HepG2 (cell line): ENCODE measurements around the gene SLC35B1. TPM values are rescaled to one million over a fixed set of nuclear protein-coding genes. Genes with fewer than 3 reads are reported as not detected.

Source experiments
- BORCS8-MEF2B ChIP-seq: sonication (generic); formaldehyde crosslinking; IDR thresholded peaks from 2 replicates; pipeline ENCODE4 v1.8.0; 2022; ENCODE audit warnings: mild to moderate bottlenecking, missing genetic modification reagents
- CAMTA2 ChIP-seq: sonication (generic); formaldehyde crosslinking; IDR thresholded peaks from 2 replicates; pipeline ENCODE4 v1.4.0; 2020; ENCODE audit warnings: mild to moderate bottlenecking, missing genetic modification reagents, borderline replicate concordance
- CBX2 ChIP-seq, 2 experiments: fragments of 200-600 bp in 1 of 2; sonication (generic); formaldehyde crosslinking in 1 of 2; IDR thresholded peaks; 2 replicates each; pipeline versions ENCODE4 v1.7.0 to v1.8.1; 2018 to 2022; ENCODE audit warnings: low read depth in 2 of 2, low read length in 1 of 2, mild to moderate bottlenecking in 1 of 2, missing genetic modification reagents in 1 of 2
- ETV5 ChIP-seq: IDR thresholded peaks from 2 replicates; pipeline ENCODE4 v1.6.1; 2018; ENCODE audit warnings: missing biosample characterization, missing genetic modification reagents, inconsistent platforms, borderline replicate concordance
- GFI1 ChIP-seq: sonication (generic); formaldehyde crosslinking; IDR thresholded peaks from 2 replicates; pipeline ENCODE4 v1.5.0; 2020; ENCODE audit warnings: missing genetic modification reagents, mild to moderate bottlenecking, borderline replicate concordance
- HDAC6 ChIP-seq: fragments of 200-600 bp; sonication (generic); IDR thresholded peaks from 2 replicates; pipeline ENCODE4 v1.7.0; 2017; ENCODE audit warnings: mild to moderate bottlenecking, antibody characterized with exemption, low read length, low read depth
- HOXA7 ChIP-seq: sonication (generic); formaldehyde crosslinking; IDR thresholded peaks from 2 replicates; pipeline ENCODE4 v1.8.1; 2022; ENCODE audit warnings: mild to moderate bottlenecking, missing genetic modification reagents, moderate library complexity
- MLLT10 ChIP-seq: sonication (generic); formaldehyde crosslinking; IDR thresholded peaks from 2 replicates; pipeline ENCODE4 v1.4.0; 2020; ENCODE audit warnings: missing genetic modification reagents
- MTA3 ChIP-seq: sonication (generic); formaldehyde crosslinking; IDR thresholded peaks from 2 replicates; pipeline ENCODE4 v1.4.0; 2020; ENCODE audit warnings: missing genetic modification reagents
- POLR2A ChIP-seq, 2 experiments: IDR thresholded peaks; 2 replicates each; pipeline ENCODE4 v1.6.1; 2011; ENCODE audit warnings: low read depth in 2 of 2, low read length in 2 of 2, mild to moderate bottlenecking in 1 of 2, moderate library complexity in 1 of 2; ENCODE audit not compliant: insufficient read depth in 1 of 2
- RBAK ChIP-seq: sonication (generic); formaldehyde crosslinking; IDR thresholded peaks from 2 replicates; pipeline ENCODE4 v1.5.1; 2020; ENCODE audit warnings: mild to moderate bottlenecking, missing genetic modification reagents
- THYN1 ChIP-seq: sonication (generic); formaldehyde crosslinking; IDR thresholded peaks from 2 replicates; pipeline ENCODE4 v1.8.1; 2023; ENCODE audit warnings: low read depth, mild to moderate bottlenecking, moderate library complexity, missing genetic modification reagents, borderline replicate concordance
- YEATS4 ChIP-seq: sonication (generic); formaldehyde crosslinking; IDR thresholded peaks from 2 replicates; pipeline ENCODE4 v1.4.0; 2020; ENCODE audit warnings: missing genetic modification reagents, borderline replicate concordance
- ZNF33A ChIP-seq: sonication (generic); formaldehyde crosslinking; IDR thresholded peaks from 2 replicates; pipeline ENCODE4 v1.5.1; 2020; ENCODE audit warnings: missing genetic modification reagents, mild to moderate bottlenecking, moderate library complexity, borderline replicate concordance
- ZNF383 ChIP-seq: sonication (generic); formaldehyde crosslinking; IDR thresholded peaks from 2 replicates; pipeline ENCODE4 v1.4.0; 2020; ENCODE audit warnings: missing genetic modification reagents, mild to moderate bottlenecking, borderline replicate concordance
- ZNF660 ChIP-seq: sonication (generic); formaldehyde crosslinking; IDR thresholded peaks from 2 replicates; pipeline ENCODE4 v1.5.1; 2020; ENCODE audit warnings: mild to moderate bottlenecking, low read depth, missing genetic modification reagents, borderline replicate concordance
- polyA plus RNA-seq, 8 experiments: library from polyadenylated mRNA; depleted of rRNA in 3 of 8; stranded (reverse) in 7 of 8; unstranded in 1 of 8; fragments of >200 nt; fragmentation: Illumina TruSeq in 4 of 8; extraction: Trizol in 4 of 8; gene quantifications; 2 replicates each; pipeline versions ENCODE4 v1.2.1 to v1.2.3, GENCODE V29; 2011 to 2016; ENCODE audit warnings: low read depth in 4 of 8, missing spikeins in 1 of 8, mixed read lengths in 1 of 8; ENCODE audit not compliant: insufficient read depth in 1 of 8
- total RNA-seq, 5 experiments: library from RNA; depleted of rRNA; stranded (reverse); fragments of >200 nt; fragmentation: Illumina TruSeq; extraction: Trizol; gene quantifications; 2 replicates each; pipeline ENCODE4 v1.2.3, GENCODE V29; 2016; ENCODE audit warnings: low read depth in 1 of 5
- TF ChIP-seq, protein P1 (sequence below): sonication (generic); formaldehyde crosslinking; IDR thresholded peaks from 2 replicates; pipeline ENCODE4 v1.4.0; 2020; ENCODE audit warnings: missing genetic modification reagents
- TF ChIP-seq, protein P2 (sequence below): sonication (generic); formaldehyde crosslinking; IDR thresholded peaks from 2 replicates; pipeline ENCODE4 v1.4.0; 2020; ENCODE audit warnings: mild to moderate bottlenecking, missing genetic modification reagents
- TF ChIP-seq, protein P3 (sequence below): sonication (generic); formaldehyde crosslinking; conservative IDR thresholded peaks from 2 replicates; pipeline ENCODE4 v1.4.0; 2020; ENCODE audit warnings: missing genetic modification reagents
- TF ChIP-seq, protein P4 (sequence below): sonication (generic); formaldehyde crosslinking; IDR thresholded peaks from 2 replicates; pipeline ENCODE4 v1.4.0; 2020; ENCODE audit warnings: missing genetic modification reagents

The SLC35B1 gene
- total and polyA plus RNA-seq, 2 of the 13 experiments (the other 11 are each of a cell fraction or from before 2014, with no cell fraction given) = 99.6 to 113 TPM

DNA sequence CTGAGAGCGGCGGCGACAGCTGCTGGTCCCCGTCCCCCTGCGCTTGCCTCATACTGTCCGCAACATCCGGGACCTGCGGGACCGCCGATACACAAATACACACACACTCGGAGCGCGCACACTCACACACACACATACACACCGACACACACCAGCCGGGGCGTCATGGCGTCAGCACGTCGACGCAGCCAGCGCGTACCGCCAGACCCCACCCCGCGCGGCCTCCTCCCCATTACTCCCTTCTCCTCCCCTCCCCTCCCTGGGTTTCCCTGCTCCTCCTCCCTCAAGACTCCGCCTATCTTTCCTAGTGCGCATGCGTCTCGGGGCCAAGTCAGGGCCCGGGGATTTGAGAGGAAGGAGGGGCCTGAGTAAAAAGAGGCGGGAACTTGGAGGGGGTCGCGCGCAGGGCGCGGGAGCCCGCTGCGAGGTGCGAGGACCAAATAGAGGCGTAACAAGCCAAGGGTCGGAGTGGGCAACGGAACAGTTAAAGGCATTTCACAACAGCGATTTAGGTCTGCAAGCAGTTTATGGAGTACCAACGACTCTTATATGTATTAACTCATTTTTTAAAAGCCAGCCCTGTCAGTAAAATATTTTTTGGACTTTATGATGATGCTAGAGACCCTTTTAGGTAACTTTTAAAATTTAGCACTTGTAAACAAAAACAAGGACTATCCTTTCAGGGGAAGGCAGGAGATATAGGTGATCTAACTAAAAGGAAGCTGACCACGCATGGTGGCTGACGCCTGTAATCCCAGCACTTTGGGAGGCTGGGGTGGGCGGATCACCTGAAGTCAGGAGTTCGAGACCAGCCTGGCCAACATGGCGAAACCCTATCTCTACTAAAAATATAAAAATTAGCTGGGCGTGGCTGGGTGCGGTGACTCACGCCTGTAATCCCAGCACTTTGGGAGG is 29.6 kb downstream of the SLC35B1 start, which contains the start of gene SPOP (continued):
- TF ChIP-seq HOXA7 (CRISPR knock-in tag) (peak; percentile 73), MLLT10 (CRISPR knock-in tag) (no peak), RBAK (CRISPR knock-in tag) (no peak), CBX2 (IDR thresholded peaks at IDR 0.05; ENCODE audit: low read depth, low read length) (no peak), CBX2 (CRISPR knock-in tag; IDR thresholded peaks at IDR 0.05; ENCODE audit: low read depth) (peak; percentile 40; the same call in 1 of the 2 replicates), ZNF33A (CRISPR knock-in tag) (no peak), THYN1 (CRISPR knock-in tag) (peak; percentile 87; the same call in 1 of the 2 replicates), ETV5 (CRISPR knock-in tag) (peak; percentile 80), GFI1 (CRISPR knock-in tag) (peak; percentile 91), ZNF383 (CRISPR knock-in tag) (no peak), HDAC6 (no peak), MTA3 (CRISPR knock-in tag) (no peak), POLR2A (IDR thresholded peaks at IDR 0.05; ENCODE audit: insufficient read depth in 1 of 2, low read depth in 2 of 2, low read length in 2 of 2) (peak; percentile 56 to 81), CAMTA2 (peak; percentile 86; the same call in 1 of the 2 replicates), ZNF660 (CRISPR knock-in tag) (no peak), BORCS8-MEF2B (CRISPR knock-in tag) (peak; percentile 100), YEATS4 (CRISPR knock-in tag) (peak; percentile 94)
- TF ChIP-seq, protein P1, sequence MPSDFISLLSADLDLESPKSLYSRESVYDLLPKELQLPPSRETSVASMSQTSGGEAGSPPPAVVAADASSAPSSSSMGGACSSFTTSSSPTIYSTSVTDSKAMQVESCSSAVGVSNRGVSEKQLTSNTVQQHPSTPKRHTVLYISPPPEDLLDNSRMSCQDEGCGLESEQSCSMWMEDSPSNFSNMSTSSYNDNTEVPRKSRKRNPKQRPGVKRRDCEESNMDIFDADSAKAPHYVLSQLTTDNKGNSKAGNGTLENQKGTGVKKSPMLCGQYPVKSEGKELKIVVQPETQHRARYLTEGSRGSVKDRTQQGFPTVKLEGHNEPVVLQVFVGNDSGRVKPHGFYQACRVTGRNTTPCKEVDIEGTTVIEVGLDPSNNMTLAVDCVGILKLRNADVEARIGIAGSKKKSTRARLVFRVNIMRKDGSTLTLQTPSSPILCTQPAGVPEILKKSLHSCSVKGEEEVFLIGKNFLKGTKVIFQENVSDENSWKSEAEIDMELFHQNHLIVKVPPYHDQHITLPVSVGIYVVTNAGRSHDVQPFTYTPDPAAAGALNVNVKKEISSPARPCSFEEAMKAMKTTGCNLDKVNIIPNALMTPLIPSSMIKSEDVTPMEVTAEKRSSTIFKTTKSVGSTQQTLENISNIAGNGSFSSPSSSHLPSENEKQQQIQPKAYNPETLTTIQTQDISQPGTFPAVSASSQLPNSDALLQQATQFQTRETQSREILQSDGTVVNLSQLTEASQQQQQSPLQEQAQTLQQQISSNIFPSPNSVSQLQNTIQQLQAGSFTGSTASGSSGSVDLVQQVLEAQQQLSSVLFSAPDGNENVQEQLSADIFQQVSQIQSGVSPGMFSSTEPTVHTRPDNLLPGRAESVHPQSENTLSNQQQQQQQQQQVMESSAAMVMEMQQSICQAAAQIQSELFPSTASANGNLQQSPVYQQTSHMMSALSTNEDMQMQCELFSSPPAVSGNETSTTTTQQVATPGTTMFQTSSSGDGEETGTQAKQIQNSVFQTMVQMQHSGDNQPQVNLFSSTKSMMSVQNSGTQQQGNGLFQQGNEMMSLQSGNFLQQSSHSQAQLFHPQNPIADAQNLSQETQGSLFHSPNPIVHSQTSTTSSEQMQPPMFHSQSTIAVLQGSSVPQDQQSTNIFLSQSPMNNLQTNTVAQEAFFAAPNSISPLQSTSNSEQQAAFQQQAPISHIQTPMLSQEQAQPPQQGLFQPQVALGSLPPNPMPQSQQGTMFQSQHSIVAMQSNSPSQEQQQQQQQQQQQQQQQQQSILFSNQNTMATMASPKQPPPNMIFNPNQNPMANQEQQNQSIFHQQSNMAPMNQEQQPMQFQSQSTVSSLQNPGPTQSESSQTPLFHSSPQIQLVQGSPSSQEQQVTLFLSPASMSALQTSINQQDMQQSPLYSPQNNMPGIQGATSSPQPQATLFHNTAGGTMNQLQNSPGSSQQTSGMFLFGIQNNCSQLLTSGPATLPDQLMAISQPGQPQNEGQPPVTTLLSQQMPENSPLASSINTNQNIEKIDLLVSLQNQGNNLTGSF (CRISPR knock-in tag) = peak; percentile 96
- TF ChIP-seq, protein P2, sequence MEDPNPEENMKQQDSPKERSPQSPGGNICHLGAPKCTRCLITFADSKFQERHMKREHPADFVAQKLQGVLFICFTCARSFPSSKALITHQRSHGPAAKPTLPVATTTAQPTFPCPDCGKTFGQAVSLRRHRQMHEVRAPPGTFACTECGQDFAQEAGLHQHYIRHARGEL (CRISPR knock-in tag) = peak; percentile 93; the same call in 1 of the 2 replicates
- TF ChIP-seq, protein P3, sequence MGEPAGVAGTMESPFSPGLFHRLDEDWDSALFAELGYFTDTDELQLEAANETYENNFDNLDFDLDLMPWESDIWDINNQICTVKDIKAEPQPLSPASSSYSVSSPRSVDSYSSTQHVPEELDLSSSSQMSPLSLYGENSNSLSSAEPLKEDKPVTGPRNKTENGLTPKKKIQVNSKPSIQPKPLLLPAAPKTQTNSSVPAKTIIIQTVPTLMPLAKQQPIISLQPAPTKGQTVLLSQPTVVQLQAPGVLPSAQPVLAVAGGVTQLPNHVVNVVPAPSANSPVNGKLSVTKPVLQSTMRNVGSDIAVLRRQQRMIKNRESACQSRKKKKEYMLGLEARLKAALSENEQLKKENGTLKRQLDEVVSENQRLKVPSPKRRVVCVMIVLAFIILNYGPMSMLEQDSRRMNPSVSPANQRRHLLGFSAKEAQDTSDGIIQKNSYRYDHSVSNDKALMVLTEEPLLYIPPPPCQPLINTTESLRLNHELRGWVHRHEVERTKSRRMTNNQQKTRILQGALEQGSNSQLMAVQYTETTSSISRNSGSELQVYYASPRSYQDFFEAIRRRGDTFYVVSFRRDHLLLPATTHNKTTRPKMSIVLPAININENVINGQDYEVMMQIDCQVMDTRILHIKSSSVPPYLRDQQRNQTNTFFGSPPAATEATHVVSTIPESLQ (CRISPR knock-in tag) = no peak
- TF ChIP-seq, protein P4, sequence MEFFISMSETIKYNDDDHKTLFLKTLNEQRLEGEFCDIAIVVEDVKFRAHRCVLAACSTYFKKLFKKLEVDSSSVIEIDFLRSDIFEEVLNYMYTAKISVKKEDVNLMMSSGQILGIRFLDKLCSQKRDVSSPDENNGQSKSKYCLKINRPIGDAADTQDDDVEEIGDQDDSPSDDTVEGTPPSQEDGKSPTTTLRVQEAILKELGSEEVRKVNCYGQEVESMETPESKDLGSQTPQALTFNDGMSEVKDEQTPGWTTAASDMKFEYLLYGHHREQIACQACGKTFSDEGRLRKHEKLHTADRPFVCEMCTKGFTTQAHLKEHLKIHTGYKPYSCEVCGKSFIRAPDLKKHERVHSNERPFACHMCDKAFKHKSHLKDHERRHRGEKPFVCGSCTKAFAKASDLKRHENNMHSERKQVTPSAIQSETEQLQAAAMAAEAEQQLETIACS (CRISPR knock-in tag) = peak; percentile 92
